Aorta (tissue), 5 donors: Measurements from ENCODE around the gene DIAPH3. TPM values are rescaled to one million over a fixed set of nuclear protein-coding genes. Genes with fewer than 3 reads are reported as not detected.

Experiments
- ATAC-seq: fragments of 200-7000 bp; cut with Tn5 transposase; one replicate; pipeline ENCODE4 v1.9.1; 2022; ENCODE audit warnings: moderate library complexity; ENCODE audit not compliant: low FRiP score
- DNase-seq, 2 donors: peaks; one replicate each; pipeline ENCODE4 v3.0.0-alpha.2; 2020
- H3K27ac ChIP-seq, 2 donors: one replicate each; pipeline ENCODE4 v1.5.1; 2013; ENCODE audit warnings: low read length in 2 of 2, mild to moderate bottlenecking in 2 of 2, moderate library complexity in 2 of 2, control low read depth in 1 of 2, inconsistent platforms in 1 of 2, low read depth in 1 of 2
- H3K27me3 ChIP-seq, 2 donors: one replicate each; pipeline ENCODE4 v1.6.1; 2013; ENCODE audit warnings: control low read depth in 1 of 2, low read length in 1 of 2, mild to moderate bottlenecking in 1 of 2, moderate library complexity in 1 of 2; ENCODE audit not compliant: insufficient read depth in 2 of 2, control insufficient read depth in 1 of 2
- H3K36me3 ChIP-seq, 2 donors: one replicate each; pipeline ENCODE4 v1.6.1; 2013; ENCODE audit warnings: control low read depth in 1 of 2, low read length in 1 of 2, mild to moderate bottlenecking in 1 of 2; ENCODE audit not compliant: insufficient read depth in 2 of 2, control insufficient read depth in 1 of 2
- H3K4me1 ChIP-seq, 2 donors: one replicate each; pipeline ENCODE4 v1.6.1; 2013; ENCODE audit warnings: low read length in 2 of 2, control low read depth in 1 of 2, mild to moderate bottlenecking in 1 of 2, moderate library complexity in 1 of 2; ENCODE audit not compliant: insufficient read depth in 2 of 2, control insufficient read depth in 1 of 2
- H3K4me3 ChIP-seq, 2 donors: one replicate each; pipeline ENCODE4 v1.5.1; 2013; ENCODE audit warnings: low read length in 2 of 2, control low read depth in 1 of 2, mild to moderate bottlenecking in 1 of 2
- H3K9me3 ChIP-seq: one replicate; pipeline ENCODE4 v1.6.1; 2013; ENCODE audit warnings: mild to moderate bottlenecking, low read length; ENCODE audit not compliant: control insufficient read depth
- WGBS, 2 donors: extraction: QIAGEN DNeasy Blood & Tissue Kit; methylation state at CpG; one replicate each; pipeline ENCODE4 v1.1.7; 2013; 5-methylcytosine and 5-hydroxymethylcytosine counted together
- intact Hi-C, 2 donors: fragments of 100-400 bp; cut with DNase I; formaldehyde crosslinking; loops; one replicate each; pipeline versions ENCODE4 v1.14.2 to v1.15.0; 2022
- polyA plus RNA-seq, 2 donors: library from polyadenylated mRNA; stranded (reverse); fragments of 200-250 nt; gene quantifications; one replicate each; pipeline ENCODE4 v1.2.3, GENCODE V29; 2013
- total RNA-seq, 2 donors: library from RNA; stranded (reverse); fragmentation: NEBNext Ultra II Directional; extraction: Animal tissue kit (Norgen Biotek cat#: 25700); gene quantifications; one replicate each; pipeline ENCODE4 v1.2.1, GENCODE V29; 2021
- donor health status: healthy with polysubstance abuse.
- donor health status: Bipolar disorder and iron deficiency.
- donor health status: DM: no; HTN: no; CAD: no.
- donor health status: DM: no; HTN: no; CAD: no.
- donor health status: DM: yes; HTN: yes; CAD: no.

The DIAPH3 gene
- total and polyA plus RNA-seq, 4 donors = 0.13 to 7.5 (median 3.0) TPM

DNA sequence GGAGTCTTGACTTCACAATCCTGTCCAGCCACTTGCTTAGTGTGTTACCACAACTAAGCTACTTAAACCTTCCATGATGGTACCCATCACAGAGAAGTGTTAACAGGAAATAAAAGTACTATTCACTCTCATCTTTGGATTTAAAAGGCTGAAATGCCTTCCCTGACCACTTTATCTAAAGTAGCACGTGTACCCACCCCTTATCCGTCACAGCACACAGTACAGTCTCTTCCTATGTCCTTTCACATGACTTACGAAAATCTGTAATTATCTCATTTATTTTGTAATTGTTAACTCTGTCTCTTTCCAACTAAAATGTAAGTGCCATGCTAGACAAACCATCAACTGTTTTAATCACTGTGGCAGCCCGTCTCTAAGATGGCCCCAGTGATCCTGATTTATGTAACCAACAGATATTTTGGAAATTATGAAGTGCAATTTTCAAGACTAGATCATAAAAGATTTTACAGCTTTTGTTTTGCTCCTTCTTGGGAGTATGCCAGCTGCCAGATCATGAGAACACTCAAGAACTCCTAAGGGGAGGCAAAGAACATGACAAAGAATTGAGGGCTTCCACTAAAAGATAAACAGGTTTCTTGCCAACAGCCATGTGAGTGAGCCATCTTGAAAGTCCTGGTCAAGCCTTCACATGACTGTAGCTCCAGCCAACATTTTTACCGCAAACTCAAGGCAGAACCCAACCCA is 44.9 kb downstream of the DIAPH3 start:
- H3K27ac ChIP-seq = no peak overlapping the region
- H3K4me3 ChIP-seq = no peak overlapping the region
- H3K27me3 ChIP-seq = no peaks in the 10 kb centered on the region
- 88 to 93% methylated on average over 5 of the region's 5 CpGs for WGBS, 2 donors
- H3K9me3 ChIP-seq = peaks cover under 1% of the 10 kb centered on the region
- H3K4me1 ChIP-seq = no peaks in the 10 kb centered on the region
- no peaks in the 10 kb centered on the region for H3K36me3 ChIP-seq
- DNase-seq (no peak), ATAC-seq (no peak)
- intact Hi-C loops = no loop called here

DNA sequence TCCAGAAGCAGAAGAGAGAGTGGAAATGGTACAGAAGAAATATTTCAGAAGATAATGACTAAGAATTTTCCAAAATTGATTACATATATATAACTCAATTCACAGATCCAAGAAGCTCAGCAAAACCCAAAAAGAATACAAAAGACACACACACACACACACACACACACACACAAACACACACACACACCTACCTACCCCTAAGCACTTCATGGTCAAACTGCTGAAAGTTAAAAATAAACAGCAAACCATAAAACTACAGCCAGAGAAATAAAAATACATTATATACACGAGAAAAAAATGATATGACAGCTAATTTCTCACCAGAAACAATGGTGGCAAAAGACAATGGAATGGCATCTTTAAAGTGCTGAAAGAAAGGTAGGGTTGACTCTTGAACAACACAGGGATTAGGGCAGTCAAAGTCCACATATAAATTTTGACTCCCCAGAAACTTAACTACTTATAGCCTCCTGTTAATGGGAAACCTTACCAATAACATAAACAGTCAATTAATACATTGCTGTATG is 49.2 kb downstream of the DIAPH3 start:
- no peak for ATAC-seq

DNA sequence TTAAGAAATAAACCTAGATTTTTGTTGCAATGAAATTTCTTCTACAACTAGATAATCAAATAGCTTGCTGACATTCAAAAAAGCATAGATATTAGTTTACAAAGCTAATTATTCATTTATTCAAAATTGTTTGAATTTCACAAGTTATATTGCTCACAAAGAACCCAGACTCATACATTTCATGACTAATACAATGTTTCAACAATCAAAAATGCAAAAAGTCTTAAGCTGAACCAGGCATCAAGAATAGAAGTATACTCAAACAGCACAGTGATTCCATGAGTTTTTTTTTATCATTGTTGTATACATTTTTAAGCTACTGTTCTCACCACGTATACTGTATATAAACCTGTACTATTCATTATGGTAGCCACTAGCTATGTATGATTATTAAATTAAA is 51.0 kb downstream of the DIAPH3 start:
- peaks cover 2% of the 10 kb centered on the region for H3K9me3 ChIP-seq
- WGBS, 2 donors = 93 to 96% methylated on average over 1 of the region's 1 CpG
- no peak for ATAC-seq
- no peaks in the 10 kb centered on the region for H3K27me3 ChIP-seq
- H3K27ac ChIP-seq = no peak overlapping the region
- no peaks in the 10 kb centered on the region for H3K4me1 ChIP-seq
- no peak for DNase-seq
- no peak overlapping the region for H3K4me3 ChIP-seq
- intact Hi-C loops = no loop called here
- H3K36me3 ChIP-seq = no peaks in the 10 kb centered on the region

More for the DNA sequence above, 49.2 kb downstream of the DIAPH3 start:
- Histone ChIP-seq H3K27ac (no peak overlapping the region), H3K9me3 (peaks cover 2% of the 10 kb centered on the region), H3K4me3 (no peak overlapping the region), H3K27me3 (no peaks in the 10 kb centered on the region), H3K4me1 (no peaks in the 10 kb centered on the region), H3K36me3 (no peaks in the 10 kb centered on the region)
- intact Hi-C loops = no loop called here
- WGBS, 2 donors = 94 to 97% methylated on average over 1 of the region's 1 CpG
- DNase-seq = no peak

DNA sequence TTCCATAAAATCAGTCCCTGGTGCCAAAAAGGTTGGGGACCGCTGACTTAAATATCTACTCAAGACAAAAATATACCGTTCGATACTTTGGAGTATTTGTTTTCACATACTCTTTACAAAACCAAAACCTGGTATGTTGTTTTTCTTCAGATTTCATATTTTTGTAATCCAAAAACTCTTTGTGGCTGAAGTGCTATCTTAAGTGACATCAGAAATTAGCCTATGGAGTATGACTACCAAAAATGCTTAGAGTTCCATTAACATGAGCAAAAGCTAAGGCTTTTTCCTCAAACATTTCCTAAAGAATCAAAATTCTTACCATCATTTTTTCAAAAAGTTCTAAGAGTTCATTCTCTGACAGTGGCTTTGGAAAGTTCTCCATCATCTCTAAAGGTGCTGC is 52.0 kb downstream of the DIAPH3 start:
- intact Hi-C loops = no loop called here

DNA sequence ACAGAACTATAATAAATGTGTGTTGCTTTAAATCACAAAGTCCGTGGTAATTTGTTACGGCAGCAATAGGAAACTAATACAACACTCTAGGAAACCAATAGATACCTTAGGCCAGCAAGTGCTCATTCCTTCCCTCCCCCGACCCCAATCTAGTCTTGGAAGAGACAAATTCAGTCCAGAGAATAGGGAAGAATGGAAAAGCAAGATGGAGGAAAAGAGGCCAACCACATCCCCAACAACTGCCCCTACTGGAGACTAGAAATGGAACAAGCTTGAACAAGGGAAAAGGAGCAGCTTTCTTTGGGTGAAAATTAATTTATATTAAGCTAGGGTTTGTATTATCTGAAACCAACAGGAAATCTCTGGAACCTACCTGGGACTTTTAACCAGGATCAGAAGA is 54.4 kb downstream of the DIAPH3 start:
- no peak for ATAC-seq
- Histone ChIP-seq H3K27me3 (no peaks in the 10 kb centered on the region), H3K9me3 (peaks cover 2% of the 10 kb centered on the region), H3K36me3 (no peaks in the 10 kb centered on the region), H3K27ac (no peak overlapping the region), H3K4me3 (no peak overlapping the region), H3K4me1 (no peaks in the 10 kb centered on the region)
- DNase-seq = no peak
- intact Hi-C loops = no loop called here
- 95% methylated on average over 3 of the region's 3 CpGs for WGBS, 2 donors

More for the DNA sequence above, 52.0 kb downstream of the DIAPH3 start:
- no peak overlapping the region for H3K4me3 ChIP-seq
- no peak for ATAC-seq
- 23 to 25% methylated on average over 3 of the region's 3 CpGs for WGBS, 2 donors
- no peaks in the 10 kb centered on the region for H3K36me3 ChIP-seq
- no peaks in the 10 kb centered on the region for H3K4me1 ChIP-seq
- no peak overlapping the region for H3K27ac ChIP-seq
- no peaks in the 10 kb centered on the region for H3K27me3 ChIP-seq
- H3K9me3 ChIP-seq = peaks cover 2% of the 10 kb centered on the region
- DNase-seq = no peak

DNA sequence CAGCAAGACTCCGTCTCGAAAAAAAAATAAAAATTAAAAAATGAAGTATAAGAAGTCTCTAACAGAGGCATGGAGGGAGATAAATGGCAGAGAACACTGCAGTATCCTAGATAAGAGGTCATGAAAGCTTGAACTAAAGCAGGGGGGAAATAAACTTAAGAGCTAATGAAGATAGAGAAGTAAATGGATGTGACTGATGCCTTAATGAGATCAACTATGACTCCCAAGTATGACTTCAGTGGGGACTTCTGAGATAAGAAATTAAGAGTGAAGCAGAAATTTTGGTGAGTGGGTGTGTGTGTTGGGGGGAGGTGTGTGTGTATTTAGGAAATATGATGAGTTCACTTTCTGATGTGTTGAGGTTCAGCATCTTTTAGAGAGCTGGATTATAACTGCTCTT is 55.1 kb downstream of the DIAPH3 start:
- Histone ChIP-seq H3K27me3 (no peaks in the 10 kb centered on the region), H3K4me3 (no peak overlapping the region), H3K27ac (no peak overlapping the region), H3K4me1 (no peaks in the 10 kb centered on the region), H3K36me3 (no peaks in the 10 kb centered on the region), H3K9me3 (no peaks in the 10 kb centered on the region)
- intact Hi-C loops = no loop called here
- ATAC-seq = no peak
- DNase-seq = no peak
- 91 to 94% methylated on average over 2 of the region's 2 CpGs for WGBS, 2 donors

DNA sequence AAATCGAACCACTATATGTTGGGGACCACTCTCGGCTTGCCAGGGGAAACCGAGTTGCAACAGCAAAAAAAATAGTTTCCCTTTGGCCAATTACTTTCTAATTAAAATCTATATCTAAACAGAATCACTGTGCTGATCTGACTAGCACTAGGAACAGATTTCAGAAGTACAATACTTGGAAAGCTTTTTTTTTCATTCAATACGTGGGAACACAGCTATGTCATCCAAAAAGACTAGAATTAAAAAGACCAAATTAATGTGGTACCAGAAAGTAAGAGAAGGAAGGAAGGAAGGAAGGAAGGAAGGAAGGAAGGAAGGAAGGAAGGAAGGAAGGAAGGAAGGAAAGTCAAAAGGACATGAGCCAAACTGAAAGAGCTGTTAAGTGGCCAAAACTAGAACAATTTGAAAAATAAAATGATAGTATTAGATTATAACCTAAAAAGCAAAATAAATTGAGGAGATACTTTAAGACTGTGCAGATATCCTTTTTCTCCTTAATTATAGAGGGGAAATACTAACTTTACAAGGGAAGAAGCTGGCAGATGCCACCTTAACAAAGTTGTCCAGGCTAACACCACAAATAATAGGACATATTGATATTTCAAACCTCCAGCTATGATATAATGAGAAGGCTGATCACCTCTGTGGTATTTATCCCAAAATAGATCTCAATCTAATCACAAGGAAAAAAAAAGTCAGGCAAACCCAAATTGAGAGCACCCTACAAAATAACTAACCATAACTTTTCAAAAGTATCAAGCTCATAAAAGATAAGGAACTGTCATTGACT is 63.9 kb downstream of the DIAPH3 start:
- intact Hi-C loops = no loop called here
- DNase-seq (no peak), ATAC-seq (no peak)
- no peaks in the 10 kb centered on the region for H3K36me3 ChIP-seq
- peaks cover 0 to 2% of the 10 kb centered on the region in 2 donors for H3K4me1 ChIP-seq
- H3K27me3 ChIP-seq = no peaks in the 10 kb centered on the region
- H3K4me3 ChIP-seq = no peak overlapping the region
- no peaks in the 10 kb centered on the region for H3K9me3 ChIP-seq
- WGBS, 2 donors = 78% methylated on average over 4 of the region's 4 CpGs
- H3K27ac ChIP-seq = no peak overlapping the region

DNA sequence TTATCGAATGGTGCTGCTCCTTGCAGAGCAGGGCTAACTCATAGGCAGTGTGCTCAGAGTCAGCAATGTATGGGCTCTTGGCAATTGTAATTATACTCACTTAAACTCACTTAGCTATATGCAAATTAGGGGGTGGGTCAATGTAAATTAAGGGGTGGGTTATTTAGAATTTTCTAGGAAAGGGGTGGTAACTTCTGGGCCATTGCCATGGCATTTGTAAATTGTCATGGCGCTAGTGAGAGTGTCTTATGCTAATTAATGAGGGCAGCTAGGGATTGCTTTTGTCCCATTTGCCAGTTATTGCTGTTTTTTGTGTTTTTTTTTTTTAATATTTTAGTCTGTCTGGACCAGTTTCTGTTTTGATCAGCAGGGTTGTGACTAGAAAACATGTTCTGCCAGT is 68.4 kb downstream of the DIAPH3 start:
- no peaks in the 10 kb centered on the region for H3K36me3 ChIP-seq
- intact Hi-C loops = no loop called here
- no peaks in the 10 kb centered on the region for H3K9me3 ChIP-seq
- no peak overlapping the region for H3K27ac ChIP-seq
- no peaks in the 10 kb centered on the region for H3K27me3 ChIP-seq
- DNase-seq (no peak), ATAC-seq (no peak)
- H3K4me3 ChIP-seq = no peak overlapping the region
- H3K4me1 ChIP-seq = no peaks in the 10 kb centered on the region
- 98% methylated on average over 2 of the region's 2 CpGs for WGBS, 2 donors
